ENCODE data around the gene NPL.

DNA sequence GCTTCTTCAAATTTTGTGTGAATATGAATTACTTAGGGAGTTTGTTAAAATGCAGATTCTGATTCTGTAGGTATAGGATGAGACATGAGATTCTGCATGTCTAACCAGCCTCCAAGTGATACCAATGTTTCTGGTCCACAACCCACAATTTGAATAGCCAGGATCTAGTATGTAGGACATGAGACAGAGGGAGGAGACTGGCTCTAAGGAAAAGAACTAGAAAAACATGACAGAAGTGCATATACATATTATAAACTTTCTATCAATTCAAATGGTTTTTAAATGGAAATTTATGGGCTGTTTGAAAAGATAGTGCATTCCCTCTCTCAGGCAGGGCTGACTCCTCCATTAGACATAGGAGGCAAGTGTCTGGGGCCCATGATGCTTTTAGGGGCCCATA is 33.9 kb upstream of the NPL start:
- no peak for TF ChIP-seq POLR2AphosphoS5 (IDR thresholded peaks at IDR 0.05)
- no peak for TF ChIP-seq CTCF (IDR thresholded peaks at IDR 0.05 in 8 of 11, conservative IDR thresholded peaks at IDR 0.05 in 3 of 11)
- no peak for TF ChIP-seq POLR2A (IDR thresholded peaks at IDR 0.05)

Measured in spleen (tissue), 7 donors.